Measurements from ENCODE around the gene LGALS3BP.

GRCh38 chr17:78956254-78956653 lies 23.5 kb downstream of the LGALS3BP start:
- TF ChIP-seq CTCF (optimal IDR thresholded peaks at IDR 0.05 in 1 of 3, IDR thresholded peaks at IDR 0.05 in 1 of 3, conservative IDR thresholded peaks at IDR 0.05 in 1 of 3; ENCODE audit: extremely low read depth in 1 of 3, insufficient read depth in 2 of 3, low read length in 3 of 3) (no peak), EZH2 (IDR thresholded peaks at IDR 0.05; ENCODE audit: low read length) (no peak)
